Measurements from ENCODE around the gene TBC1D5.

DNA sequence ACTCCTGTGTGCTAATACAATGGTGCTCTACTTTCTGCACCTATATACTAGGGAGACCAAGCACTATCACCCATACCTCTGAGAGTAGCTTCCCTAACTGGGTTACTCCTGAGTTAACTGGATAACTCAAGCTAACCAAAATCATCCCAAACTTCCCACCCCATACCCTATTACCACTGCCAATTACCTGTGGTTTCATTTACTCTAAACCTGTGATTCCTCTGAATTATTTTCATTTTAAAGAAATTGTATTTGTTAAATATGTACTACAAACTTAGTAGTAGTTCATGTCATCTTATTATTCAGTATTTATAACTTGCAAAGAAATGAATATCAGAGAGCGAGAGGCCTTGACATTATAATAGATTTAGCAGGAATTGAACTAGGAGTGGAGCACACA is 340.5 kb downstream of the TBC1D5 start:
- TF ChIP-seq, protein P1, sequence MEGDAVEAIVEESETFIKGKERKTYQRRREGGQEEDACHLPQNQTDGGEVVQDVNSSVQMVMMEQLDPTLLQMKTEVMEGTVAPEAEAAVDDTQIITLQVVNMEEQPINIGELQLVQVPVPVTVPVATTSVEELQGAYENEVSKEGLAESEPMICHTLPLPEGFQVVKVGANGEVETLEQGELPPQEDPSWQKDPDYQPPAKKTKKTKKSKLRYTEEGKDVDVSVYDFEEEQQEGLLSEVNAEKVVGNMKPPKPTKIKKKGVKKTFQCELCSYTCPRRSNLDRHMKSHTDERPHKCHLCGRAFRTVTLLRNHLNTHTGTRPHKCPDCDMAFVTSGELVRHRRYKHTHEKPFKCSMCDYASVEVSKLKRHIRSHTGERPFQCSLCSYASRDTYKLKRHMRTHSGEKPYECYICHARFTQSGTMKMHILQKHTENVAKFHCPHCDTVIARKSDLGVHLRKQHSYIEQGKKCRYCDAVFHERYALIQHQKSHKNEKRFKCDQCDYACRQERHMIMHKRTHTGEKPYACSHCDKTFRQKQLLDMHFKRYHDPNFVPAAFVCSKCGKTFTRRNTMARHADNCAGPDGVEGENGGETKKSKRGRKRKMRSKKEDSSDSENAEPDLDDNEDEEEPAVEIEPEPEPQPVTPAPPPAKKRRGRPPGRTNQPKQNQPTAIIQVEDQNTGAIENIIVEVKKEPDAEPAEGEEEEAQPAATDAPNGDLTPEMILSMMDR (IDR thresholded peaks at IDR 0.05): no peak
- TF ChIP-seq POLR2AphosphoS5 (IDR thresholded peaks at IDR 0.05; ENCODE audit: low read depth, low read length): no peak

Measured in Panc1 (cell line).